Hematopoietic multipotent progenitor cell treated with erythropoietin and hydrocortisone succinate and interleukin-3 and kit ligand, for 4 days (in vitro differentiated cells): ENCODE results near the gene GSTM1.

Experiments
- DNase-seq: peaks from one replicate; pipeline ENCODE4 v3.0.0-alpha.2; 2015

Gene GSTM1

DNA sequence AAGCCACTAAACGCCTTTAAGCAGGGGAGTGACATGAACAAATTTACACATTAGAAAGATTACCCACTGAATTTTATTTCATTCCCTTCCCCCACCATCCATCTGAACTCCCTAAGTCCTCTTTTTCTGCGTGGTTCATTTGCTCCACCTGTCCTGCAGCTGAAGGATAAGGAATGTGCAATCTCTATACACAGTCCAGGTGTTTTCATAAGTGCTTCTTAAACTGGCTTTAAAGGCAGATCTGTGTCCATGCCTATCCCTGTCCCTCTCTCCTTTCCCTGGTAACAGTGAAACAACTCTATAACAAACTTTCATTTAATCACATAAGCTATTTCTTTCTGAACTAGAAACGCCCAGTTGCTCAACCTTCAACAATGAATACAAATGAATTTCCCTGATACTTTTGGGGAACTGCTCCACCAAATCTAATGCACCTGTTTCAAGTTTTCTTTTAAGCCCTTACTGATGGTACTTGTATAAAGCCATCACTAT is 44.8 kb downstream of the GSTM1 start:
- DNase-seq = no peak

- DNase-seq = no peak
Measured at GRCh38 chr1:109733236-109733870, 45.7 kb downstream of the GSTM1 start.

DNA sequence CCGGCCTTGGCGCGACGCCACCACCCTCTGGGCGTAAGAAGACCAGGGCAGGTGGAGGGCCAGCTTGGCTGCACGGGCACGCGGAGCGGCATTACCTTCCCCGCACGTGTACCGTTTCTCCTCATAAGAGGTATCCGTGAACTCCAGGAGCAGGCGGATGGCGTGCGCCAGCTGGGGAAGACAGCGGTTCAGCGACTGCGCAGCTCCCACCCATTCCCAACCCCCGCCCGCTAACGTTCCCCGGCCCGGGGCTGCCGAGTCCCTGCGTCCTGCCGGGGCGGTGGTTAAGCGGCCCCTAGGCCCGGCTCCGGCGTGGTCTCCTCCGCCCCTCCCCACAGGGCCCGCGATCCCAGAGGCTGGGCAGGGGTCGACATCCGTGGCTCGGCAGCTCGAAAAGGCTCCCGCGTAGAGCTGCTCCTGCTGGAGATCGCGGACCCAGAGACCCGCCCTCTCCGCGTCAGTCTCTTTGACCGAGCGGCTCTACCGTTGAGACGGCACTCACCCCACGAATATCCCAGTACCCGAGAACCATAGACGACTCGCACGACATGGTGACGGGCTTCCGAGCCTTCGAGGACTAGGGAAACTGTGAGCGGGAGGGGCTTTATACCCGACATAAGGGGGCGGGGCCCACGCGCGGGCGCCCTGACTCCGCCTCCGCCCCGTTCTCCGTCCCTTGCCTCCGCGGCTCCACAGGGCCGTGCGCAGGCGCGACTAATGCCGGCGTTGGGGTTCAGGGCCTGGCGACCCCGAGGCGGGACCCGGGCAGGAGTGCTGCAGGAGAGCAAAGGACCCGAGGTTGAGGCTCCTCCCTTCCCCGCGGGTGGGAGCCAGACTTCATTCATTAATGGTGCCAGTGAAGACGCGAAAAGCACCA is 52.4 kb downstream of the GSTM1 start:
- DNase-seq = peak; percentile 83

DNA sequence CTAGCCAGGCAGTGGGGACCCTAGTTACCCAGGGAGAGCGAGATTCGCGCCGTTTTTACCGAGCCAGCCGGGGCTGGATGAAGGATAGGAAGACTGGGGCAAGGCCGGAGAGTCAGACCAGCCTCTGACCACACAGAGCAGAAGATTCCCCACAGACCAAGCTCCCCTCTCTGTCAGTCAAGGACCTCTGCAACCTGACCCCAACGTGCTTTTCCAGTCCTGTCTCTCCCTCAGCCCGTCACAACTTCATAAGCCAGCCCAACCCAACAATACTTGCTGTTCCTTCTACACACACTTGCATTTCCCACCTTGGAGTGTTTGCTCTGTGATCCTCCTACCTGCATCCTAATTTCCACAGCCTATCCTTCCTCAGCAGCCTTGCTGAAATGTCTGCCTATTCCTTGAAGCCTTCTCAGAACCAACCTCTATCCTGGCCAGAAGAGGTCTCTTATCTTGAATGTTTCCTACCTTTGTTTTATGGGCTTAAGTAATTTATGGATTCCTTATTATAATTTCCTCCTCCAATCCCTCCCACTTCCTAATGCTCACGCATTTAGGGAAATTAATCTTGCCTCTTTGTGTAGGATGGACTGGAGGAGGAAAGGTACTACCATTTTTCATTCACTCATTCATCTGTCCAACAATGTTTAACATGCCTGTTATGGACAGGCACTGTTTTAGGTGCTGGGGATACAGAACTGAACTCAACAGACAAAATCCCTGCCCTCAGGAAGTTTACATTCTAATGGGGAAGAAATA is 53.2 kb downstream of the GSTM1 start, which contains the start of gene GSTM3:
GSTM3 (minus strand) TSS at position 424 of the 759 bp plus-strand sequence. CDS start 751 bp downstream, outside the sequence.
- DNase-seq = no peak
